AG04450 (cell line): ENCODE measurements around the gene LRP1. TPM values are rescaled to one million over a fixed set of nuclear protein-coding genes. Genes with fewer than 3 reads are reported as not detected.

Experiments used
- CTCF ChIA-PET: fragments of 300-600, 350-600 bp; formaldehyde crosslinking; extraction: SDS; loops from one replicate; lab custom pipeline; 2022; ENCODE audit warnings: antibody characterized with exemption, inconsistent platforms; lab: Charles Lee
- POLR2A ChIA-PET: fragments of 350-600 bp; formaldehyde crosslinking; extraction: SDS; loops from one replicate; lab custom pipeline; 2021; ENCODE audit warnings: antibody characterized with exemption, inconsistent platforms; lab: Yijun Ruan, JAX
- DNase-seq: peaks from one replicate; pipeline ENCODE4 v3.0.0-alpha.2; 2011; ENCODE audit warnings: low read depth, low spot score
- H3K27ac ChIP-seq: one replicate; pipeline ENCODE4 v1.5.1; 2012; ENCODE audit warnings: low read depth, low read length, control low read depth
- H3K27me3 ChIP-seq: one replicate; pipeline ENCODE4 v1.6.0; 2012; ENCODE audit warnings: low read length; ENCODE audit not compliant: control insufficient read depth, insufficient read depth
- H3K4me3 ChIP-seq: 2 replicates; pipeline ENCODE4 v1.5.1; 2011; ENCODE audit warnings: mild to moderate bottlenecking, low read depth, low read length, control low read depth
- H3K9me3 ChIP-seq: 2 replicates; pipeline ENCODE4 v1.5.1; 2012; ENCODE audit warnings: low read length; ENCODE audit not compliant: control insufficient read depth, insufficient read depth
- polyA plus RNA-seq: library from polyadenylated mRNA; depleted of rRNA; stranded (reverse); fragments of >200 nt; gene quantifications from 2 replicates; pipeline ENCODE4 v1.2.3, GENCODE V29; 2011
- TF ChIP-seq, protein P1 (sequence below): IDR thresholded peaks from 2 replicates; pipeline ENCODE4 v1.5.1; 2011; ENCODE audit warnings: low read depth, low read length, control low read depth, inconsistent platforms

Gene LRP1
- polyA plus RNA-seq, 1 experiment: 49.9 TPM

DNA sequence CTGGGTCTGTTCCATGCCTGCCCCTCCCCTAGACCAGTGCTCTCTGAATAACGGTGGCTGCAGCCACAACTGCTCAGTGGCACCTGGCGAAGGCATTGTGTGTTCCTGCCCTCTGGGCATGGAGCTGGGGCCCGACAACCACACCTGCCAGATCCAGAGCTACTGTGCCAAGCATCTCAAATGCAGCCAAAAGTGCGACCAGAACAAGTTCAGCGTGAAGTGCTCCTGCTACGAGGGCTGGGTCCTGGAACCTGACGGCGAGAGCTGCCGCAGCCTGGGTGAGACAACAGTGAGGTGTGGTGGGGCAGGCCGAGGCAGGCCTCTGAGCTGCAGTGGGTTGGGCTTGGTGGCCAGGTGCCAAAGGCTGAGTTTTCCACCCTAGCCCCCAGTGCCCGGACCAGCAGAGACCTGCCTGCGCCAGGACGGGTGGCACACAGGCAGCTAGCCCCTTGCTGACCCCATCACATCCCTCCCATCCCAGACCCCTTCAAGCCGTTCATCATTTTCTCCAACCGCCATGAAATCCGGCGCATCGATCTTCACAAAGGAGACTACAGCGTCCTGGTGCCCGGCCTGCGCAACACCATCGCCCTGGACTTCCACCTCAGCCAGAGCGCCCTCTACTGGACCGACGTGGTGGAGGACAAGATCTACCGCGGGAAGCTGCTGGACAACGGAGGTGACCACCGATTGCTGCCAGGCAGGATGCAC lies 47.3 kb downstream of the LRP1 start:
- DNase-seq: peak; percentile 44
- no peaks in the 10 kb centered on the region for H3K27me3 ChIP-seq
- TF ChIP-seq, protein P1, sequence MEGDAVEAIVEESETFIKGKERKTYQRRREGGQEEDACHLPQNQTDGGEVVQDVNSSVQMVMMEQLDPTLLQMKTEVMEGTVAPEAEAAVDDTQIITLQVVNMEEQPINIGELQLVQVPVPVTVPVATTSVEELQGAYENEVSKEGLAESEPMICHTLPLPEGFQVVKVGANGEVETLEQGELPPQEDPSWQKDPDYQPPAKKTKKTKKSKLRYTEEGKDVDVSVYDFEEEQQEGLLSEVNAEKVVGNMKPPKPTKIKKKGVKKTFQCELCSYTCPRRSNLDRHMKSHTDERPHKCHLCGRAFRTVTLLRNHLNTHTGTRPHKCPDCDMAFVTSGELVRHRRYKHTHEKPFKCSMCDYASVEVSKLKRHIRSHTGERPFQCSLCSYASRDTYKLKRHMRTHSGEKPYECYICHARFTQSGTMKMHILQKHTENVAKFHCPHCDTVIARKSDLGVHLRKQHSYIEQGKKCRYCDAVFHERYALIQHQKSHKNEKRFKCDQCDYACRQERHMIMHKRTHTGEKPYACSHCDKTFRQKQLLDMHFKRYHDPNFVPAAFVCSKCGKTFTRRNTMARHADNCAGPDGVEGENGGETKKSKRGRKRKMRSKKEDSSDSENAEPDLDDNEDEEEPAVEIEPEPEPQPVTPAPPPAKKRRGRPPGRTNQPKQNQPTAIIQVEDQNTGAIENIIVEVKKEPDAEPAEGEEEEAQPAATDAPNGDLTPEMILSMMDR: peak; percentile 74
- ChIA-PET POLR2A (interaction anchor here (0.8 to 1.4 kb wide), 2 partner anchors 27 to 64 kb away, joined by 4 to 5 read pairs; partner anchors contain the start of gene STAT6), CTCF (interaction anchor here (0.7 to 2.7 kb wide), 20 partner anchors 8 to 116 kb away, joined by 3 to 41 read pairs (median 4); no protein-coding TSS in a partner anchor)
- no peak overlapping the region for H3K27ac ChIP-seq
- no peak overlapping the region for H3K4me3 ChIP-seq
- no peaks in the 10 kb centered on the region for H3K9me3 ChIP-seq

DNA sequence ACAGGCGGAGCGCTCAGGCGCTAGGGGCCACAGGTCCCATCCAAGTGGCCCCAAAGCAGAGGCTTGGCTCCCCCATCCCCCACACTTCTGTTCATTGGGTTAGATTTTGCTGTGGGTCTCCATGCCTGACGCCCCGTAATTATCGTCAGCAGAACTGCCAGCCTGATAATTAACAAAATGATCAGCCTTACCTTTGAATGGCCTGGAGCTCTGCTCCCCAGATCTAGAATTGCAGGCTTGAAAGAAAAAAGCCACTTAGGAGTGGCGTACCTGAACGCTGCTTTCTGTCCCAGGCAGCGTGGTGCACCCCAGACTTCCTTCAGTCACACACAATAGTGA lies 47.8 kb downstream of the LRP1 start:
- CTCF ChIA-PET: interaction anchor here (0.7 to 2.7 kb wide), 20 partner anchors 9 to 116 kb away, joined by 3 to 41 read pairs (median 4); no protein-coding TSS in a partner anchor
- POLR2A ChIA-PET: interaction anchor here (0.8 kb wide), 1 partner anchor 65 kb away, joined by 5 read pairs; the partner anchor contains the start of gene STAT6
- Histone ChIP-seq H3K4me3 (no peak overlapping the region), H3K9me3 (no peaks in the 10 kb centered on the region), H3K27ac (no peak overlapping the region), H3K27me3 (no peaks in the 10 kb centered on the region)
- no peak for DNase-seq
- TF ChIP-seq, protein P1: no peak; the same call in 1 of the 2 replicates

DNA sequence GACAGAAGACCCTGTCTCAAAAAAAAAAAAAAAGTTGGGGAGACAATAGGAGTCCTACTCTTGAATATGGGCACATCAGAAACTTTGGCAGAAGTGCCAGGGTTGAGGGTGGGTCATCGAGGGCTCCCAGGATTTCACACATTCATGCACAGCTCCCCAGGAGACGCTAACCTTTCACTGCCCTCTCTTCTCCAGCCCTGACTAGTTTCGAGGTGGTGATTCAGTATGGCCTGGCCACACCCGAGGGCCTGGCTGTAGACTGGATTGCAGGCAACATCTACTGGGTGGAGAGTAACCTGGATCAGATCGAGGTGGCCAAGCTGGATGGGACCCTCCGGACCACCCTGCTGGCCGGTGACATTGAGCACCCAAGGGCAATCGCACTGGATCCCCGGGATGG lies 48.6 kb downstream of the LRP1 start:
- no peak for DNase-seq
- H3K27me3 ChIP-seq: no peaks in the 10 kb centered on the region
- TF ChIP-seq, protein P1: no peak
- ChIA-PET CTCF (interaction anchor here (0.8 to 2.7 kb wide), 11 partner anchors 12 to 77 kb away, joined by 3 to 41 read pairs (median 4); no protein-coding TSS in a partner anchor), POLR2A (no interaction called here)
- H3K9me3 ChIP-seq: no peaks in the 10 kb centered on the region
- no peak overlapping the region for H3K4me3 ChIP-seq
- H3K27ac ChIP-seq: no peak overlapping the region

DNA sequence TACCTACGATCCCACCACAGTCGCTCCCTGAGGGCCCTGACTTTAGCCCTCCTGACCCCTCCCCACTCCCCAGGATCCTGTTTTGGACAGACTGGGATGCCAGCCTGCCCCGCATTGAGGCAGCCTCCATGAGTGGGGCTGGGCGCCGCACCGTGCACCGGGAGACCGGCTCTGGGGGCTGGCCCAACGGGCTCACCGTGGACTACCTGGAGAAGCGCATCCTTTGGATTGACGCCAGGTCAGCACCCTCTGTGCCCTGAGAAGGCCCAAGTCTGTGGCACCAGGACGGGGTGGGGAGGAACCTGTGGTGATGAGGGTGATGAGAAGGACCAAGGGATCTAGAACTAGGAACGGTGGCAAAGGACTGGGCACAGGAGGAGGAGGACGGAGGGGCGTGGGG lies 49.1 kb downstream of the LRP1 start:
- no peak for DNase-seq
- ChIA-PET POLR2A (no interaction called here), CTCF (interaction anchor here (2.7 kb wide), 1 partner anchor 52 kb away, joined by 41 read pairs; no protein-coding TSS in a partner anchor)
- Histone ChIP-seq H3K4me3 (no peak overlapping the region), H3K27me3 (no peaks in the 10 kb centered on the region), H3K27ac (peak overlapping the region; percentile 21), H3K9me3 (no peaks in the 10 kb centered on the region)
- TF ChIP-seq, protein P1: no peak

DNA sequence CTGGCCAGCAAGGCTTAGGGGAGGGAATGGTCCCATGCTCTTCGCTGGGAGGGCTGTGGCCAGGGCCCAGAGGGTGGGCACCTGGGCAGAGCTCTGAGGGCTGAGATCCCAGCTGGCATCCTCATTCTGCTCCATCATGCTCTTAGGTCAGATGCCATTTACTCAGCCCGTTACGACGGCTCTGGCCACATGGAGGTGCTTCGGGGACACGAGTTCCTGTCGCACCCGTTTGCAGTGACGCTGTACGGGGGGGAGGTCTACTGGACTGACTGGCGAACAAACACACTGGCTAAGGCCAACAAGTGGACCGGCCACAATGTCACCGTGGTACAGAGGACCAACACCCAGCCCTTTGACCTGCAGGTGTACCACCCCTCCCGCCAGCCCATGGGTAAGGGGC lies 49.9 kb downstream of the LRP1 start:
- Histone ChIP-seq H3K9me3 (no peaks in the 10 kb centered on the region), H3K27me3 (no peaks in the 10 kb centered on the region), H3K4me3 (no peak overlapping the region), H3K27ac (peak overlapping the region; percentile 11)
- CTCF ChIA-PET: interaction anchor here (0.9 kb wide), 1 partner anchor 53 kb away, joined by 3 read pairs; no protein-coding TSS in a partner anchor
- no peak for DNase-seq
- POLR2A ChIA-PET: interaction anchor here (0.5 kb wide), 1 partner anchor 43 kb away, joined by 5 read pairs; no protein-coding TSS in a partner anchor
- TF ChIP-seq, protein P1: no peak
